Activated naive CD8-positive, alpha-beta T cell treated with anti-CD3 and anti-CD28 coated beads for 36 hours (primary cell): ENCODE measurements around the gene PPP1R3G. TPM values are rescaled to one million over a fixed set of nuclear protein-coding genes. Genes with fewer than 3 reads are reported as not detected.

Source experiments
- DNase-seq: peaks from one replicate; pipeline ENCODE4 v3.0.0; 2021
- H3K27ac Mint-ChIP-seq: one replicate; pipeline ENCODE4 v1.8.0; 2022; ENCODE audit warnings: mild to moderate bottlenecking, moderate library complexity, mixed read lengths
- H3K27me3 Mint-ChIP-seq: one replicate; pipeline ENCODE4 v1.8.0; 2022; ENCODE audit warnings: mild to moderate bottlenecking, mixed read lengths
- H3K36me3 Mint-ChIP-seq: one replicate; pipeline ENCODE4 v1.8.0; 2021; ENCODE audit warnings: mild to moderate bottlenecking, mixed read lengths
- H3K4me1 Mint-ChIP-seq: one replicate; pipeline ENCODE4 v1.8.0; 2021; ENCODE audit warnings: mixed read lengths
- H3K4me3 Mint-ChIP-seq: one replicate; pipeline ENCODE4 v1.8.0; 2022; ENCODE audit warnings: mild to moderate bottlenecking, moderate library complexity, mixed read lengths
- H3K9me3 Mint-ChIP-seq: one replicate; pipeline ENCODE4 v1.8.0; 2022; ENCODE audit warnings: mixed read lengths
- total RNA-seq, 2 experiments: library from RNA; stranded (reverse); gene quantifications; one replicate each; pipeline ENCODE4 v1.2.3, GENCODE V29; 2021

The PPP1R3G gene
- total RNA-seq, 2 experiments from 2014 or later, result 0.06 to 0.10 TPM

GRCh38 chr6:5095236-5095635 lies 10.1 kb downstream of the PPP1R3G start:
- Mint-ChIP-seq H3K9me3 (no peaks in the 10 kb centered on the region), H3K36me3 (no peaks in the 10 kb centered on the region), H3K27me3 (peaks cover 21% of the 10 kb centered on the region), H3K27ac (no peak overlapping the region), H3K4me3 (no peak overlapping the region), H3K4me1 (peaks cover 12% of the 10 kb centered on the region)
- DNase-seq, result no peak

- peaks cover 3% of the 10 kb centered on the region for H3K36me3 Mint-ChIP-seq
- peaks cover 10% of the 10 kb centered on the region for H3K27me3 Mint-ChIP-seq
- H3K4me3 Mint-ChIP-seq, result no peak overlapping the region
- no peaks in the 10 kb centered on the region for H3K9me3 Mint-ChIP-seq
- no peak overlapping the region for H3K27ac Mint-ChIP-seq
- DNase-seq, result no peak
- peaks cover 6% of the 10 kb centered on the region for H3K4me1 Mint-ChIP-seq
These were observed 11.3 kb downstream of the PPP1R3G start for GRCh38 chr6:5096482-5096881.

- Mint-ChIP-seq H3K27me3 (no peaks in the 10 kb centered on the region), H3K4me3 (no peak overlapping the region), H3K9me3 (no peaks in the 10 kb centered on the region), H3K27ac (no peak overlapping the region), H3K4me1 (no peaks in the 10 kb centered on the region), H3K36me3 (peaks cover 3% of the 10 kb centered on the region)
- no peak for DNase-seq
These were observed 13.5 kb downstream of the PPP1R3G start for GRCh38 chr6:5098501-5099270.

GRCh38 chr6:5099537-5099936 lies 14.4 kb downstream of the PPP1R3G start:
- Mint-ChIP-seq H3K27ac (no peak overlapping the region), H3K36me3 (peaks cover 7% of the 10 kb centered on the region), H3K4me1 (no peaks in the 10 kb centered on the region), H3K4me3 (no peak overlapping the region), H3K27me3 (no peaks in the 10 kb centered on the region), H3K9me3 (no peaks in the 10 kb centered on the region)
- no peak for DNase-seq

- H3K4me3 Mint-ChIP-seq, result no peak overlapping the region
- H3K27ac Mint-ChIP-seq, result no peak overlapping the region
- no peaks in the 10 kb centered on the region for H3K4me1 Mint-ChIP-seq
- H3K36me3 Mint-ChIP-seq, result peaks cover 12% of the 10 kb centered on the region
- H3K9me3 Mint-ChIP-seq, result no peaks in the 10 kb centered on the region
- H3K27me3 Mint-ChIP-seq, result no peaks in the 10 kb centered on the region
- no peak for DNase-seq
These were observed 15.7 kb downstream of the PPP1R3G start for GRCh38 chr6:5100806-5101205.

- no peak overlapping the region for H3K4me3 Mint-ChIP-seq
- DNase-seq, result no peak
- no peaks in the 10 kb centered on the region for H3K4me1 Mint-ChIP-seq
- H3K9me3 Mint-ChIP-seq, result no peaks in the 10 kb centered on the region
- no peak overlapping the region for H3K27ac Mint-ChIP-seq
- no peaks in the 10 kb centered on the region for H3K27me3 Mint-ChIP-seq
- peaks cover 15% of the 10 kb centered on the region for H3K36me3 Mint-ChIP-seq
These were observed 17.3 kb downstream of the PPP1R3G start for GRCh38 chr6:5102267-5102970.

GRCh38 chr6:5103250-5103649 lies 18.1 kb downstream of the PPP1R3G start:
- Mint-ChIP-seq H3K27me3 (no peaks in the 10 kb centered on the region), H3K4me1 (no peaks in the 10 kb centered on the region), H3K9me3 (no peaks in the 10 kb centered on the region), H3K4me3 (no peak overlapping the region), H3K27ac (no peak overlapping the region), H3K36me3 (peaks cover 20% of the 10 kb centered on the region)
- no peak for DNase-seq

- no peak for DNase-seq
- Mint-ChIP-seq H3K27me3 (no peaks in the 10 kb centered on the region), H3K4me1 (no peaks in the 10 kb centered on the region), H3K27ac (no peak overlapping the region), H3K36me3 (peaks cover 20% of the 10 kb centered on the region), H3K9me3 (no peaks in the 10 kb centered on the region), H3K4me3 (no peak overlapping the region)
These were observed 19.5 kb downstream of the PPP1R3G start for GRCh38 chr6:5104667-5105066.

- Mint-ChIP-seq H3K27ac (no peak overlapping the region), H3K4me1 (no peaks in the 10 kb centered on the region), H3K9me3 (no peaks in the 10 kb centered on the region), H3K36me3 (peaks cover 20% of the 10 kb centered on the region), H3K4me3 (no peak overlapping the region), H3K27me3 (no peaks in the 10 kb centered on the region)
- DNase-seq, result no peak
These were observed 20.0 kb downstream of the PPP1R3G start for GRCh38 chr6:5105146-5105545.

GRCh38 chr6:5107341-5107740 lies 22.2 kb downstream of the PPP1R3G start:
- Mint-ChIP-seq H3K9me3 (no peaks in the 10 kb centered on the region), H3K4me3 (no peak overlapping the region), H3K4me1 (no peaks in the 10 kb centered on the region), H3K27ac (no peak overlapping the region), H3K36me3 (peaks cover 29% of the 10 kb centered on the region), H3K27me3 (no peaks in the 10 kb centered on the region)
- DNase-seq, result no peak

GRCh38 chr6:5108068-5108467 lies 22.9 kb downstream of the PPP1R3G start:
- Mint-ChIP-seq H3K27ac (no peak overlapping the region), H3K27me3 (no peaks in the 10 kb centered on the region), H3K4me3 (no peak overlapping the region), H3K4me1 (no peaks in the 10 kb centered on the region), H3K36me3 (peaks cover 29% of the 10 kb centered on the region), H3K9me3 (no peaks in the 10 kb centered on the region)
- no peak for DNase-seq

GRCh38 chr6:5108536-5109150 lies 23.5 kb downstream of the PPP1R3G start:
- Mint-ChIP-seq H3K27me3 (no peaks in the 10 kb centered on the region), H3K9me3 (no peaks in the 10 kb centered on the region), H3K4me3 (no peak overlapping the region), H3K4me1 (no peaks in the 10 kb centered on the region), H3K36me3 (peaks cover 29% of the 10 kb centered on the region), H3K27ac (no peak overlapping the region)
- no peak for DNase-seq

GRCh38 chr6:5109436-5109835 lies 24.3 kb downstream of the PPP1R3G start:
- Mint-ChIP-seq H3K4me1 (no peaks in the 10 kb centered on the region), H3K9me3 (no peaks in the 10 kb centered on the region), H3K27me3 (no peaks in the 10 kb centered on the region), H3K36me3 (peaks cover 24% of the 10 kb centered on the region), H3K27ac (no peak overlapping the region), H3K4me3 (no peak overlapping the region)
- DNase-seq, result no peak

GRCh38 chr6:5110246-5110645 lies 25.1 kb downstream of the PPP1R3G start:
- no peak overlapping the region for H3K27ac Mint-ChIP-seq
- H3K9me3 Mint-ChIP-seq, result no peaks in the 10 kb centered on the region

GRCh38 chr6:5111626-5112025 lies 26.5 kb downstream of the PPP1R3G start:
- no peaks in the 10 kb centered on the region for H3K27me3 Mint-ChIP-seq
- DNase-seq, result no peak
- no peak overlapping the region for H3K27ac Mint-ChIP-seq
- H3K4me3 Mint-ChIP-seq, result no peak overlapping the region
- H3K36me3 Mint-ChIP-seq, result peaks cover 17% of the 10 kb centered on the region
- no peaks in the 10 kb centered on the region for H3K9me3 Mint-ChIP-seq
- no peaks in the 10 kb centered on the region for H3K4me1 Mint-ChIP-seq

More at GRCh38 chr6:5110246-5110645, 25.1 kb downstream of the PPP1R3G start:
- no peak for DNase-seq
- peaks cover 23% of the 10 kb centered on the region for H3K36me3 Mint-ChIP-seq
- no peak overlapping the region for H3K4me3 Mint-ChIP-seq
- no peaks in the 10 kb centered on the region for H3K27me3 Mint-ChIP-seq
- no peaks in the 10 kb centered on the region for H3K4me1 Mint-ChIP-seq
